T47D (cell line): Measurements from ENCODE around the gene PHF5A.
"Not testable (repeated sequence)": the region's sequence is repeated elsewhere in the genome, so short reads cannot be mapped to it uniquely, and the experiment has no call there.

Experiments
- DNase-seq, 2 experiments: peaks; one replicate each; pipeline versions ENCODE4 v3.0.0 to v3.0.0-alpha.2; 2011 to 2012; ENCODE audit warnings: low read depth in 1 of 2, low spot score in 1 of 2
- JUND ChIP-seq: IDR thresholded peaks from 2 replicates; pipeline ENCODE4 v1.6.1; 2012; ENCODE audit warnings: low read depth
- in situ Hi-C: cut with HindIII; loops from 2 replicates; pipeline ENCODE4 v1.10.0; 2016; ENCODE audit warnings: low sequenced_read_pairs, low pct_unique_long_range_greater_than_20kb

The PHF5A gene

DNA sequence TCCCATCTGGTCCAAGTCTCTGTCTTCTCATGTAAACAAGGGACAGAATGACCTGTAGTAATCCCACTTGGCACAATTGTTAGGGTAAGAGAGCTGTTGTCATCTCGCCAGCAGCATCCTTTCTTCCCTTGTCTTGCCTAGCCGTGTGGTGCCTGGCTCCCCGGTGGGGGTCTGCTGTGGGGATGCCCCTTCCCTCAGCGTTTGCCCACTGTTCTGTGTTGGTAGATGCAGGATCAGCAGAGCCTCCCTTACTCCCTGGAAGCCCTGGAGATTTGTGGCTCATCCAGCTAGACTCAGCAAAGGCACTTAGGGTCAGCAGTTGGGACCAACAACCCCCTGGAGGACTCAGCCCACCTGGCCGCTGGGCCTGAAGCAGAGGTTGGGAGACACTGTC is 13.4 kb upstream of the PHF5A start:
- TF ChIP-seq JUND: no peak
- in situ Hi-C loops: no loop called here
- DNase-seq: no peak

GRCh38 chr22:41481131-41481830 is 12.8 kb upstream of the PHF5A start:
- in situ Hi-C loops: no loop called here
- peak in 1 of 2 experiments; percentile 33 for DNase-seq
- no peak for TF ChIP-seq JUND

DNA sequence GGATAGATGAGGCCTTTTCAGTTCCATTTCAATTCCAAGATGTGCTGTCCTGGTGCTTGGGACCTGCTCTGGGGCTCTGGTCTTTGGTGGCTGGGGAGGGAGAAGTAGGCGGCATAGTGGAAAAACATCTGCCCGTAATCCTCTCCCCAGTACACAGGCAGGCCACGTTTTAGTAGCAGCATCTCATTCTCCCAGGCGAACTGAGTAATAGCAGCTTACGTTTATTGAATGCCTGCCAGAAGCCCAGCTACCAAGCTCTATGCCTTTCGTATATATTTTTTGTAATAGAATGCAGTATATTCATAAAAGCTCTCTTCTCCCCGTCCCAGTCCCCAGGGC is 11.9 kb upstream of the PHF5A start:
- DNase-seq: no peak
- in situ Hi-C loops: no loop called here
- no peak for TF ChIP-seq JUND

- in situ Hi-C loops: no loop called here
- TF ChIP-seq JUND: no peak
- no peak for DNase-seq
Observed at GRCh38 chr22:41479671-41480396, 11.3 kb upstream of the PHF5A start.

DNA sequence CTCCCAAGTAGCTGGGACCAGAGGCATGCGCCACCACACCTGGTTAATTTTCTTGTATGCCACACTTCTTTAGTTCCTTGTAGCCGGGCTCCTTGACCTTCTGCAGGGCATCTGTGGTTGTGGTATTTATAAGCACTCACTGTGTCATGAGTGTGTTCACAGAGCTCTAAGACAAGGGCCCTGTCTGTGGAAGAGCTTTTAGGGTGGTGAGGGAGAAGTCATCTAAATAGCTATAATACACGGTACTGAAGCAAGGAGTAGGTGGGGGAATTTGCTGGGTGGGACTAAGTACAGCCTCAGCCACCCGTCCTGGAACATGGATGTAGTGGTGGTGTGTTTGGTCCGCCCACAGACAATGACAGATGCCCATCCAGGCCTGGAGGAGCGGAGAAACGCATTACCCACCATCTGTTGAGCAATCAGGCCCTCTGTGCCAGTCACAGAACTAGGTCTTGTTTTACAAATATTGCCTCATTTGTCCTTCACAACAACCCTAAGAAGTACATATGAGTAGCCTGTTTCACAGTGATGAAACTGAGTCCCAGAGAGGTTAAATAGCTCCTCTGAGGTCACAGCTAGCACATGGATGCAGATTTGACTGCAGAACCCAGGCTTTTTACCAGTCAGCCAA is 10.5 kb upstream of the PHF5A start:
- no peak for DNase-seq
- no peak for TF ChIP-seq JUND
- in situ Hi-C loops: no loop called here

- no peak for DNase-seq
- in situ Hi-C loops: no loop called here
- no peak for TF ChIP-seq JUND
Observed at GRCh38 chr22:41478473-41478872, 10.0 kb upstream of the PHF5A start.

GRCh38 chr22:41474872-41475451 is 6.5 kb upstream of the PHF5A start:
- no peak for TF ChIP-seq JUND
- DNase-seq: no peak
- in situ Hi-C loops: no loop called here

GRCh38 chr22:41471568-41471967 is 3.1 kb upstream of the PHF5A start:
- TF ChIP-seq JUND: no peak
- DNase-seq: no peak
- in situ Hi-C loops: no loop called here

- no peak for TF ChIP-seq JUND
- in situ Hi-C loops: no loop called here
- DNase-seq: no peak
Observed at GRCh38 chr22:41470886-41471285, 2.4 kb upstream of the PHF5A start.

DNA sequence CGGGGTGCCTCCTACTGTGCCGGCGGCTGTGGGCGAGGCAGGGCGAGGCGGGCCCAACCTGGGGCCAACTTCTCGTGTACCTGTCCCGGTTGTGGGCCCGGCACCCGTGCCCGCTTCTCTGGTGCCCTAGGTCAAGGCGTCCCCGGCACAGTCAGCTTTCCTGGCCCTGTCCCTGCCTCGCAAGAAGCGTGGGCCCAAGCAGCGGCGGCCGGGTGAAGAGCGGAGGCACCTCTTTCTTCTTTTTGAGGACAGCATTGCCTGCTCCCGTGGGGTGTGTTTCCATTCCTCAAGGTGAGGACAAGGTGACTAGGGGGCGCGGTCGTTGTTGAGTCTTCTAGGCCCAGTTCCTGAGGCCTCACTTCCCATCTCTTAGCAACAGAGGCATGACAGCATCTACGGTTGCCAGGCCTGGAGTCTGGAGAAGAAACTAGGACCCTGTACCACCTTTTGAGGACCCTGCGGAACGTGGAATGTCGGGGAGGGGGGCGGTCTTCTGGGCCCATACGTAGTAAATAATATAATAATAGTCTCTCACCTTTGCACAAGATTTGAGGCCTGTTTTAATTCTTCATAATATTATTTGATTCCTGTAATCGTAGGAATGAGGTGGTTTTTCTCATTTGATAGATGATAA is 843 bp upstream of the PHF5A start:
- in situ Hi-C loops: no loop called here
- DNase-seq: no peak
- no peak for TF ChIP-seq JUND

DNA sequence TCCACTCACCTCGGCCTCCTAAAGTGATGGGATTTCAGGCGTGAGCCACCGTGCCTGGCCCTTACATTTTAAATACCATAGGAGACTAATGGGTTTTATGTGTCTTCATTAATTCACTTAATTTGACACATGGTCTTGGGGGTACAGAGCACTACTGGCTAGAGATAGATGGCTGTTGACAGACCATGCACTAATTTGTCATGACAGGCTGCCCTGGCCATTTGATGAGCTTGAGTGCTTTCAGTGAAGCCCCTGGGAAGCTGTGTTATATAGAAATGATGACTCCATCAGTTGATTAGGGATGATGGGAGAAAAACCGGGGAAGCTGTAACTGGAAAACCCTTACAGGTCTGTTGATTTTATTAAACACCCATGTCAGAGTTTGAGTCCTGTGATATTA is 6.6 kb downstream of the PHF5A start:
- TF ChIP-seq JUND: no peak
- in situ Hi-C loops: no loop called here
- no peak for DNase-seq

GRCh38 chr22:41460071-41460470 is 8.4 kb downstream of the PHF5A start:
- in situ Hi-C loops, DNase-seq: not testable (repeated sequence)

- no peak for TF ChIP-seq JUND
- DNase-seq: no peak
- in situ Hi-C loops: no loop called here
Observed at GRCh38 chr22:41459431-41459830, 9.1 kb downstream of the PHF5A start.
